Measurements from ENCODE around the gene INTS3.

The INTS3 gene

DNA sequence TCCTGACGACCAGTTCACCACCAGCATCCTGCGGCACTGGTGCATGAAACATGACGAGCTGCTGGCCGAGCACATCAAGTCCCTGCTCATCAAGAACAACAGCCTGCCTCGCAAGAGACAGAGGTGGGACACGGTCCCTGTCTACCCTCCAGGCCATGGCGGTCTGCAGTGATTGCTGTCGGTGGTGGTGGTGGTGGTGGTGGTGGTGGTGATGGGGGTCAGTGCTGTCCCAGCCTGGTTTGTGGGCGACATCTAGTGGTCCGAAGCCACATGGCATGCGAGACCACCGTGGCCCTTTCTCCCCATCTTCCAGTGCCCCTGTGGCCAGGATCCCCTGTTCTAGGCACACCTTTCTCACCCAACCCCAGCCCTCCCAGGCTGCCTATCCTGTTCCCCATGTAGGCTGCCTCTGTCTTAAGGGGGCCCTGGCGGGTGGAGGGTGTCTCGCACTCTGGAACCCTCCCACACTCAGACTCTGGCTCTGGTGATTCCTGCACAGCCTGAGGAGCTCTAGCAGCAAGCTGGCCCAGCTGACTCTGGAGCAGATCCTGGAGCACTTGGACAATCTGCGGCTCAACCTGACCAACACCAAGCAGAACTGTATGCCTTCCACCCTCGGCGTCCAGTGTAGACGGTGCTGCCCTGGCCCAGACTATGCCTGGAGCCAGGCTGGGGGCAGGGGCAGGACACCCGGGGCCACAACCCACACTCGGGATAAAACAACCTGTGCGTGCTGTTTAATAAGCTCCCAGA is 44.2 kb downstream of the INTS3 start:
- no peak overlapping the region for H3K27ac ChIP-seq
- TF ChIP-seq, protein P1, sequence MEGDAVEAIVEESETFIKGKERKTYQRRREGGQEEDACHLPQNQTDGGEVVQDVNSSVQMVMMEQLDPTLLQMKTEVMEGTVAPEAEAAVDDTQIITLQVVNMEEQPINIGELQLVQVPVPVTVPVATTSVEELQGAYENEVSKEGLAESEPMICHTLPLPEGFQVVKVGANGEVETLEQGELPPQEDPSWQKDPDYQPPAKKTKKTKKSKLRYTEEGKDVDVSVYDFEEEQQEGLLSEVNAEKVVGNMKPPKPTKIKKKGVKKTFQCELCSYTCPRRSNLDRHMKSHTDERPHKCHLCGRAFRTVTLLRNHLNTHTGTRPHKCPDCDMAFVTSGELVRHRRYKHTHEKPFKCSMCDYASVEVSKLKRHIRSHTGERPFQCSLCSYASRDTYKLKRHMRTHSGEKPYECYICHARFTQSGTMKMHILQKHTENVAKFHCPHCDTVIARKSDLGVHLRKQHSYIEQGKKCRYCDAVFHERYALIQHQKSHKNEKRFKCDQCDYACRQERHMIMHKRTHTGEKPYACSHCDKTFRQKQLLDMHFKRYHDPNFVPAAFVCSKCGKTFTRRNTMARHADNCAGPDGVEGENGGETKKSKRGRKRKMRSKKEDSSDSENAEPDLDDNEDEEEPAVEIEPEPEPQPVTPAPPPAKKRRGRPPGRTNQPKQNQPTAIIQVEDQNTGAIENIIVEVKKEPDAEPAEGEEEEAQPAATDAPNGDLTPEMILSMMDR (conservative IDR thresholded peaks at IDR 0.05), result no peak

DNA sequence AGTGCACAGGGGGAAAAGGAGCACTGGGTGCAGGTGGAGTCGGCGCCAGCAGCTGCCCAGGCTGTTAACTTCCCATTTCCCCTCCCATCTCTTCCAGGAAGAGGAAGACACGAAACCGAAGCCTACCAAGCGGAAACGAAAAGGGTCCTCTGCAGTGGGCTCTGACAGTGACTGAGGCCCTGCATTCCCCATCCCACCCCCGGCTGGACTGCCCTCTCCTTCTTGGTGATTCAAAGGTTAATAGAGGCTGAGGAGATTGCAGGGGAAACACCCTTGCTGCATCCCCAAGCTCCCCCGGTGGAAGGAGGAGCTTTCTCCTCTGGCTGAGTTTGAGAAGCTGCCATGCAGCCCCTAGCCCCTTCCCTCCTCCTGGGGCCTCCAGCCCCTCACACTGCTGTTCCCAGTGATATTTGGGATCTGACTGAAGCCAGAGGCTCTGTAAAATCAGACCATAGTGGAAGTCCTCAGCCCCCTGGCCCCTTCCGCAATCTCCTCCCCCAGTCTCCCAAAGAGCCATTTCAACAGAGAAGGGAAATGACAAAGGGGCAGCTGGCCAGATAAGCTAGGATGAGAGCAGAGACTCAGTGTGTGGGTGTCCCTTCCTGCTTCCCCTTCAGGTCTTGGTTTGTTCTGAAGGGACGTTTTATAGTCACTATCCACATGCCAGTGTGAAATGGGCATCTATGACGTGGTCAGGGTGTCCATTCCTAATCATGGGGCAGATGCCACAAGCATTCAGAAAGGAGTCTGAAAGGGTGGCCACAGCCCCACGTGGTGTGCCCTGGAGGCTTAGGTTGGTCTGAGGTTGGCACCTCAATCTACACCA is 45.5 kb downstream of the INTS3 start:
- no peak overlapping the region for H3K27ac ChIP-seq
- TF ChIP-seq ZFX (IDR thresholded peaks at IDR 0.05), result no peak
- TF ChIP-seq, protein P1 (conservative IDR thresholded peaks at IDR 0.05), result no peak

DNA sequence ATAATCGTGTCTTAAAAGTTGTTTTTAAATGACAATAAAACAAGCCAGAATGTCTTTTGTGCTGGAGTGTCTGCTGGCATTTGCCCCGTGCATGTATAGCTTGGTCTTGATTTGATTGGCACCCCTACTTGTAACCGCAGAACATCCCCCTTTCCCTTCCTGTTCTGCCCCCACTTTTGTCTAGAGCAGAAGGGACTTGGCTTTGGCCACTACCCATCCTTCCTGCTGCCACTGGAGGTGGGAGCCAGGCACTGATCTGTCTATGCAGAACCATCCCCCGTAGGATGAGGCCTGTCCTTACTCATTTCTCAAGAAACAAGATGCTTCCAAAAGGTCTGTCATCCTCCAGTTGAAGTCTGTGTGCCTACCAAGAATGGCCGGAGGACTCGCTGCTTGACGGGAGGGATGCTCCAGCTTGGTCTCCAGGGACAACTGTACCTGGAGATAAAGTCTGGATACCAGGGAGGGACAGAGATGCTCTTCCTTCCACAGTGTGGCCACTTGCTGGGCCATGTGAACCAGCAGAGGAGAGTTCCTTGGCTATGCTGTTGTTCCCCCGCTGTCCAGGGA is 46.3 kb downstream of the INTS3 start:
- no peak overlapping the region for H3K27ac ChIP-seq
- no peak for TF ChIP-seq ZFX (IDR thresholded peaks at IDR 0.05)
- TF ChIP-seq, protein P1 (conservative IDR thresholded peaks at IDR 0.05), result no peak

DNA sequence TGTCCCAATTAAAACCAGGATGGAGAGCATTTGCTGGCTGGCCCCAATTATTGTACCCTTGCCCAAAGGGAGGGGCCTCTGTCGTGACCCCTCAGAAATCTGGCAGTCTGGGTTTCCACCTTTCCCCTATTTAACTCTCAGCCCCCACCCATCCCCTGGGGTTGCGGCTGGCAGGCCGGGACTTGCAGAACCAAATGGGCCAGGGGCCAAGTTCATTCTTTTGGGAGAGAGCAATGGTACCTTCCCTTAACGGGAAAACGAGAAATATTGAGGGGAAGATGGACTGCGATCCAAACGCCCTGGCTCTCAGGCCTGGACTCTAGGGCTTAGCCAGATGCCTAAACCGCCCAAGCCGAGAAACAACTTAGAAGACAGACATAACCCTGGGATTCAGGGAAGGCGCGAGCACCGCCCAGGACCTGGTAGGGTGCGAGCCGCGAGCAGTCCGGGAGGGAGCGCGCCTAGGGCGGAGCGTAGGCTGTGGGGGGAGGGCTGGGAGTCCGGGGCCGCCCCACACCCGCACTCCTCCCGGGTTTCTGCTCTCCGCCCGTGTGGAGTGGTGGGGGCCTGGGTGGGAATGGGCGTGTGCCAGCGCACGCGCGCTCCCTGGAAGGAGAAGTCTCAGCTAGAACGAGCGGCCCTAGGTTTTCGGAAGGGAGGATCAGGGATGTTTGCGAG is 47.1 kb downstream of the INTS3 start, which contains the start of gene SLC27A3:
Gene SLC27A3 (plus strand): TSS at position 628 of the 678 bp plus-strand sequence. CDS start 91 bp downstream, outside the sequence.
- peak within 1 kb of the TSS; percentile 45 for H3K27ac ChIP-seq
- TF ChIP-seq, protein P1 (conservative IDR thresholded peaks at IDR 0.05), result no peak
- no peak for TF ChIP-seq ZFX (IDR thresholded peaks at IDR 0.05)

DNA sequence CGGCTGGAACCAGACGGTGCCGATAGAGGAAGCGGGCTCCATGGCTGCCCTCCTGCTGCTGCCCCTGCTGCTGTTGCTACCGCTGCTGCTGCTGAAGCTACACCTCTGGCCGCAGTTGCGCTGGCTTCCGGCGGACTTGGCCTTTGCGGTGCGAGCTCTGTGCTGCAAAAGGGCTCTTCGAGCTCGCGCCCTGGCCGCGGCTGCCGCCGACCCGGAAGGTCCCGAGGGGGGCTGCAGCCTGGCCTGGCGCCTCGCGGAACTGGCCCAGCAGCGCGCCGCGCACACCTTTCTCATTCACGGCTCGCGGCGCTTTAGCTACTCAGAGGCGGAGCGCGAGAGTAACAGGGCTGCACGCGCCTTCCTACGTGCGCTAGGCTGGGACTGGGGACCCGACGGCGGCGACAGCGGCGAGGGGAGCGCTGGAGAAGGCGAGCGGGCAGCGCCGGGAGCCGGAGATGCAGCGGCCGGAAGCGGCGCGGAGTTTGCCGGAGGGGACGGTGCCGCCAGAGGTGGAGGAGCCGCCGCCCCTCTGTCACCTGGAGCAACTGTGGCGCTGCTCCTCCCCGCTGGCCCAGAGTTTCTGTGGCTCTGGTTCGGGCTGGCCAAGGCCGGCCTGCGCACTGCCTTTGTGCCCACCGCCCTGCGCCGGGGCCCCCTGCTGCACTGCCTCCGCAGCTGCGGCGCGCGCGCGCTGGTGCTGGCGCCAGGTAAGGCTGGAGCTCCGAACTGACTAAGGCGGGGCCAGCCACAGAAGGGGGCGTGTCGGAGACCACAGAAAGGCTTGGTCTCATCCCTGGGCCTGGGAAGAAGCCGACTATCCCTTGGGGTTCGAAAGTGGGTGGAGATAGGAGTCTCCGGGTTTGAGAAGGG is 47.8 kb downstream of the INTS3 start:
- 0 out of 2 replicates have a peak, but pooled peaks have one; percentile 13 for TF ChIP-seq ZFX (IDR thresholded peaks at IDR 0.05)
- TF ChIP-seq, protein P1 (conservative IDR thresholded peaks at IDR 0.05), result no peak
- peak overlapping the region; percentile 45 for H3K27ac ChIP-seq

DNA sequence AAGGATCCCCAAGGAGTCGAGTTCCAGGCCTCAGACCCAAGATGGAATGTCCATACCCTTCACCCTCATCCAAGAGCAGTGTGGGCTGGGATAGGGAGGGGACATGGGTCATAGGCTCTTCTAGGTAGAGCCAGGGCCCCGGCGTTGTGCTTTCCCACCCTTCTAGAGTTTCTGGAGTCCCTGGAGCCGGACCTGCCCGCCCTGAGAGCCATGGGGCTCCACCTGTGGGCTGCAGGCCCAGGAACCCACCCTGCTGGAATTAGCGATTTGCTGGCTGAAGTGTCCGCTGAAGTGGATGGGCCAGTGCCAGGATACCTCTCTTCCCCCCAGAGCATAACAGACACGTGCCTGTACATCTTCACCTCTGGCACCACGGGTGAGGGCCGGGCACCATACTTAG is 48.5 kb downstream of the INTS3 start:
- no peak for TF ChIP-seq ZFX (IDR thresholded peaks at IDR 0.05)
- TF ChIP-seq, protein P1 (conservative IDR thresholded peaks at IDR 0.05), result no peak
- no peak overlapping the region for H3K27ac ChIP-seq
